HFFc6 (cell line): ENCODE measurements around the gene TMEM258. TPM values are rescaled to one million over a fixed set of nuclear protein-coding genes. Genes with fewer than 3 reads are reported as not detected.

ENCODE experiments used
- DNase-seq: peaks from one replicate; pipeline ENCODE4 v3.0.0-alpha.2; 2018
- H3K27ac Mint-ChIP-seq: 2 replicates; pipeline ENCODE4 v1.8.0; 2020; ENCODE audit warnings: mild to moderate bottlenecking, mixed read lengths
- H3K27me3 Mint-ChIP-seq: 2 replicates; pipeline ENCODE4 v1.8.0; 2021; ENCODE audit warnings: mild to moderate bottlenecking, moderate library complexity, mixed read lengths; ENCODE audit not compliant: insufficient read depth
- H3K36me3 Mint-ChIP-seq: 2 replicates; pipeline ENCODE4 v1.8.0; 2021; ENCODE audit warnings: low read depth, mixed read lengths
- H3K4me1 Mint-ChIP-seq: 2 replicates; pipeline ENCODE4 v1.8.0; 2020; ENCODE audit warnings: low read depth, mixed read lengths
- H3K4me3 Mint-ChIP-seq: 2 replicates; pipeline ENCODE4 v1.8.0; 2020; ENCODE audit warnings: mild to moderate bottlenecking, moderate library complexity, mixed read lengths
- H3K9me3 Mint-ChIP-seq: 2 replicates; pipeline ENCODE4 v1.8.0; 2020; ENCODE audit warnings: mild to moderate bottlenecking, mixed read lengths
- long read RNA-seq: library from polyadenylated mRNA; unstranded; transcript quantifications from one replicate; pipeline ENCODE4 v2.0.0, GENCODE V29; 2019
- total RNA-seq, 6 experiments: library from RNA; stranded (reverse); fragmentation: NEBNext Ultra II Directional; extraction: Animal tissue kit (Norgen Biotek cat#: 25700); gene quantifications; 2 replicates in 1 of 6; 3 replicates in 5 of 6; pipeline ENCODE4 v1.2.3, GENCODE V29; 2021
- TF ChIP-seq, protein P1 (sequence below): fragments of 200-600 bp; sonication (generic); IDR thresholded peaks from 2 replicates; pipeline ENCODE4 v1.5.0; 2021; ENCODE audit warnings: antibody characterized with exemption, mild to moderate bottlenecking

The TMEM258 gene
- 100 to 1,000 TPM; 134 to 173 (median 145) TPM for total RNA-seq
- long read RNA-seq, transcript TMEM258-204 (4 exons, 575 nt): major isoform, 204 of 218 reads
- long read RNA-seq, partial matches to known transcripts: 7 of 218 reads
- long read RNA-seq, other reads (novel, unspliced or antisense): 5 of 218 reads

DNA sequence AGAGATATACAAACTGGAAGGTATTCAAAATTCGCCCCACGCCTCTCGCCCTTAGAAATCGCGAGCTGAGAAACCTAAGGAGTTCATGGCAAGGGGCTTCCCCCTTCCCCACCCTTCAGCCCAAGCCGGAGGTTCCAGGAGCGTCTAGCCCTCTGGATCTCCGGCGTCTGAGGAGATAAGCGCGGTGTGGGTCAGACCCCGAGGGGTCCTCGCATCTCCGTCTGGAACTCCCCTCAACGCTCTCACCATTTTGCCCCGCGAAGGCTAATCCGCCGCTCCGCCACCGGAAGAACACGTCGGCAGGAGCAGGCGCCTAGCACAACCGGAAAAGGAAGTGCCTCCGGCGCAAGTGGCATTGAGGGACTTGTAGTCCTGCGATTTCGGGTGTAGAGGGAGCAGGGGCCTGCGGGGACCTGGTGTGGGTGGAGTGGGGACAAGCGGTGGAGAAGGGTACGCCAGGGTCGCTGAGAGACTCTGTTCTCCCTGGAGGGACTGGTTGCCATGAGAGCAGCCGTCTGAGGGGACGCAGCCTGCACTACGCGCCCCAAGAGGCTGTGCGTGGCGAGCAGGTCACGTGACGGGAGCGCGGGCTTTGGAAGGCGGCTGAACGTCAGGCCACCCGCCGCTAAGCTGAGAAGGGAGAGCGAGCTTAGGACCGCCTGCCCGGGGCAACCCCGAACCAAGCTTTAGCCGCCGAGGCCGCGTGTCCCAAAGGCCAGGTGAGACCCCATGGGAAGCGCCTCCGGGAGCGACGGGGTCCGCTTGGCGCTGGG lies at the start of gene TMEM258, which contains the start of gene FEN1:
Gene TMEM258 (minus strand): TSS at position 290 of the 773 bp plus-strand sequence. CDS start 41 bp downstream, at position 249.
Gene FEN1 (plus strand): TSS at position 602 of the 773 bp plus-strand sequence. CDS start 2,451 bp downstream, outside the sequence.
- H3K9me3 Mint-ChIP-seq: no peaks in the 10 kb centered on the region
- peaks cover 15% of the 10 kb centered on the region; the same call in 1 of the 2 replicates for H3K36me3 Mint-ChIP-seq
- TF ChIP-seq, protein P1, sequence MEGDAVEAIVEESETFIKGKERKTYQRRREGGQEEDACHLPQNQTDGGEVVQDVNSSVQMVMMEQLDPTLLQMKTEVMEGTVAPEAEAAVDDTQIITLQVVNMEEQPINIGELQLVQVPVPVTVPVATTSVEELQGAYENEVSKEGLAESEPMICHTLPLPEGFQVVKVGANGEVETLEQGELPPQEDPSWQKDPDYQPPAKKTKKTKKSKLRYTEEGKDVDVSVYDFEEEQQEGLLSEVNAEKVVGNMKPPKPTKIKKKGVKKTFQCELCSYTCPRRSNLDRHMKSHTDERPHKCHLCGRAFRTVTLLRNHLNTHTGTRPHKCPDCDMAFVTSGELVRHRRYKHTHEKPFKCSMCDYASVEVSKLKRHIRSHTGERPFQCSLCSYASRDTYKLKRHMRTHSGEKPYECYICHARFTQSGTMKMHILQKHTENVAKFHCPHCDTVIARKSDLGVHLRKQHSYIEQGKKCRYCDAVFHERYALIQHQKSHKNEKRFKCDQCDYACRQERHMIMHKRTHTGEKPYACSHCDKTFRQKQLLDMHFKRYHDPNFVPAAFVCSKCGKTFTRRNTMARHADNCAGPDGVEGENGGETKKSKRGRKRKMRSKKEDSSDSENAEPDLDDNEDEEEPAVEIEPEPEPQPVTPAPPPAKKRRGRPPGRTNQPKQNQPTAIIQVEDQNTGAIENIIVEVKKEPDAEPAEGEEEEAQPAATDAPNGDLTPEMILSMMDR: peak; percentile 8; the same call in 1 of the 2 replicates
- H3K4me1 Mint-ChIP-seq: peaks cover 42% of the 10 kb centered on the region
- H3K27ac Mint-ChIP-seq: peak within 1 kb of the TSS; percentile 100
- no peaks in the 10 kb centered on the region for H3K27me3 Mint-ChIP-seq
- peak; percentile 88 for DNase-seq
- peak within 1 kb of the TSS; percentile 99 for H3K4me3 Mint-ChIP-seq

DNA sequence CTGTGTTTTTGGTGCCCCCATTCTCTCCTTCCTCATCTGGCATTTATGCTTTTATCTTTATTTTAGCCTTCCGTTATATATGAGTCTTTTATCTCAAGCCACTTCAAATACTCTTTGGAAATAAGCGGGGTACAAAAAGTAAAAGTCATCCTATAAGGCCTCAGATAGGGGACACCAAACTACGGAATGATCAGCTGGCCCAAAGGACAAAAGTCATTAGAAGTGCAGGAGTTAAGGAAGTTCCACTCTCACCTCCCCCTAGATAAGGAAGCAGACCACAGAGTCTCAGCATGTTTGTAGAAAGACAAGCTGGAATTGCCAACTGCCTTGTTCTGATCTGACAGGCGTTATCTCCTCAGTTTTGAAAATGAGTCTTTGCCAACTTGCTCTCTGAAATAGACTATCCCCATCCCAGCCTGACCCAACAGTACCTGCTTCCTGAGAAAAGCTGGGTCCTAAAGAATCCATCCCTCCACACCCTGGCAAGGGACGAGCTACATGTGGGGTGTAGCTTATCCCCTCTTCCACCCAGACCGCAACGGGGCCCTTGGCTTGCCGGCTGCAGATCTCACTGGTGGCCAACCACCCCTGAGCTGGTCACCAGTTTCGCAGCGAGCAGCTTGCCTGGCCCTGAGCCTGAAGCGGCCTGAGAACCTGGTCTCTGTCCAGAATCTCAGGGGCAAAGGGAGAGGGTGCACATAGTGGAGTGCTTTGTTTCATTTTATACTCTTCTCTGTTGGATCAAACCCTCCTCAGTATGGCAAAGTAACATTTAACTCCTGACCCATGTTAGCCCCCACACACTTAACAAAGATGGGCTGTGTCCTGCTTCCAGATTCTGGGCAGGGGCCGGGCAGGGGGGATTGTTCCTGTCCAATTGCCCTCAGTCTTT lies 49.5 kb upstream of the TMEM258 start:
- no peak for DNase-seq
- no peak overlapping the region for H3K4me3 Mint-ChIP-seq
- TF ChIP-seq, protein P1: no peak
- H3K9me3 Mint-ChIP-seq: no peaks in the 10 kb centered on the region
- no peaks in the 10 kb centered on the region for H3K4me1 Mint-ChIP-seq
- peaks cover 23% of the 10 kb centered on the region for H3K36me3 Mint-ChIP-seq
- H3K27ac Mint-ChIP-seq: no peak overlapping the region
- peaks cover 3% of the 10 kb centered on the region; the same call in 1 of the 2 replicates for H3K27me3 Mint-ChIP-seq

DNA sequence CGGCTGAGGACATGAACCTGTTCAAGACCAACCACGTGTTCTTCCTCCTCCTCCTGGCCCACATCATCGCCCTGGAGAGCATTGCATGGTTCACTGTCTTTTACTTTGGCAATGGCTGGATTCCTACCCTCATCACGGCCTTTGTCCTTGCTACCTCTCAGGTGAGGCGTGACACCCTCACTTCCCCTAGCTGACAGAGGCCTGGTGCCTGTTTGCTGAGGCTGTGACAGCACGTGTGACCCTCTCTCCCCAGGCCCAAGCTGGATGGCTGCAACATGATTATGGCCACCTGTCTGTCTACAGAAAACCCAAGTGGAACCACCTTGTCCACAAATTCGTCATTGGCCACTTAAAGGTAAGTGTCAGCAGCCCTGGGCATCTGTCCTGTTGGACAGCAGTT lies 48.0 kb upstream of the TMEM258 start:
- no peak overlapping the region for H3K4me3 Mint-ChIP-seq
- no peak overlapping the region for H3K27ac Mint-ChIP-seq
- H3K27me3 Mint-ChIP-seq: peaks cover 3% of the 10 kb centered on the region; the same call in 1 of the 2 replicates
- TF ChIP-seq, protein P1: no peak
- no peaks in the 10 kb centered on the region for H3K9me3 Mint-ChIP-seq
- peaks cover 23% of the 10 kb centered on the region for H3K36me3 Mint-ChIP-seq
- H3K4me1 Mint-ChIP-seq: peaks cover 5% of the 10 kb centered on the region
- no peak for DNase-seq

DNA sequence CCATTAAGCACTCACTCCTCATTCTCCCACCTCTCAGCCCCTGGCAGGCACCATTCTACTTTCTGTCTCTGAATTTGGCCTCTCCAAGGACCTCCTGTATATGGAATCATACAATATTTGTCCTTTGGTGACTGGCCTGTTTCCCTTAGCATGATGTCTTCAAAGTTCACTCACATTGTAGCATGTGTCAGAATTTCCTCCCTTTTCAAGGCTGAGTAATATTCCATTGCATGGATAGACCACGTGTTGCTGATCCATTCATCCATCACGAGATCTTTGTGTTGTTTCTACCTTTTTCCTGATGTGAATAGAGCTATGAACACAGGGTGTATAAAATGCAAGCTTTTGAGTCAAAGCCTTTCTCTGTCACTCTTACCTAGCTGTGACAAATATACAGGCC lies 47.3 kb upstream of the TMEM258 start:
- DNase-seq: no peak
- H3K4me3 Mint-ChIP-seq: no peak overlapping the region
- peaks cover 3% of the 10 kb centered on the region; the same call in 1 of the 2 replicates for H3K27me3 Mint-ChIP-seq
- H3K9me3 Mint-ChIP-seq: no peaks in the 10 kb centered on the region
- peaks cover 23% of the 10 kb centered on the region for H3K36me3 Mint-ChIP-seq
- TF ChIP-seq, protein P1: no peak
- peaks cover 11% of the 10 kb centered on the region for H3K4me1 Mint-ChIP-seq
- no peak overlapping the region for H3K27ac Mint-ChIP-seq

DNA sequence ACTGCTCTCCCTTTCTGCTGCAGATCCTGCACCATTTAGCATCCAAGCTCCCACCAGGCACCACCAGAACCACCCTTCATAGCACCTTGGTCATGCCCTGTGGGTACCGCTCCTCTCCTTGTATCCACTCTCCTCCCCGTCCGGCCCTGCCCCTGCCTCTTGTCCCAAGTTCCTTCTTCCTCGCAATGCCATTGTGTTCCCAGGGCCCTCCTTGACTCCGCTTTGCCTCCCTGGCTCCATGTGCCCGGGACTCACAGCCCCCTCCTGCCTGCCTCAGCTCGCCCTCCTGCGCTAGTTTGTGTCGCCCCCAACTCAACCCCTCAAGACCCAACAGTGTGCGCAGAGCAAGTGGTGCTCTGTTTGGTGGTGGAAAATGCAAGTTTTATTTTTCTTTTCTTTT lies 46.5 kb upstream of the TMEM258 start:
- Mint-ChIP-seq H3K27ac (no peak overlapping the region), H3K4me1 (peaks cover 19% of the 10 kb centered on the region), H3K4me3 (no peak overlapping the region), H3K9me3 (no peaks in the 10 kb centered on the region), H3K27me3 (peaks cover 3% of the 10 kb centered on the region; the same call in 1 of the 2 replicates), H3K36me3 (peaks cover 23% of the 10 kb centered on the region)
- no peak for DNase-seq
- TF ChIP-seq, protein P1: no peak
